ENCODE data around the gene PIK3R1. TPM values are rescaled to one million over a fixed set of nuclear protein-coding genes. Genes with fewer than 3 reads are reported as not detected.

The PIK3R1 gene
- total RNA-seq, 6 experiments from 2014 or later, result 36.3 to 173 (median 72.8) TPM

GRCh38 chr5:68258531-68258930 is 43.0 kb downstream of the PIK3R1 start:
- no peak for TF ChIP-seq POLR2A (IDR thresholded peaks at IDR 0.05)
- TF ChIP-seq, protein P1, sequence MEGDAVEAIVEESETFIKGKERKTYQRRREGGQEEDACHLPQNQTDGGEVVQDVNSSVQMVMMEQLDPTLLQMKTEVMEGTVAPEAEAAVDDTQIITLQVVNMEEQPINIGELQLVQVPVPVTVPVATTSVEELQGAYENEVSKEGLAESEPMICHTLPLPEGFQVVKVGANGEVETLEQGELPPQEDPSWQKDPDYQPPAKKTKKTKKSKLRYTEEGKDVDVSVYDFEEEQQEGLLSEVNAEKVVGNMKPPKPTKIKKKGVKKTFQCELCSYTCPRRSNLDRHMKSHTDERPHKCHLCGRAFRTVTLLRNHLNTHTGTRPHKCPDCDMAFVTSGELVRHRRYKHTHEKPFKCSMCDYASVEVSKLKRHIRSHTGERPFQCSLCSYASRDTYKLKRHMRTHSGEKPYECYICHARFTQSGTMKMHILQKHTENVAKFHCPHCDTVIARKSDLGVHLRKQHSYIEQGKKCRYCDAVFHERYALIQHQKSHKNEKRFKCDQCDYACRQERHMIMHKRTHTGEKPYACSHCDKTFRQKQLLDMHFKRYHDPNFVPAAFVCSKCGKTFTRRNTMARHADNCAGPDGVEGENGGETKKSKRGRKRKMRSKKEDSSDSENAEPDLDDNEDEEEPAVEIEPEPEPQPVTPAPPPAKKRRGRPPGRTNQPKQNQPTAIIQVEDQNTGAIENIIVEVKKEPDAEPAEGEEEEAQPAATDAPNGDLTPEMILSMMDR (IDR thresholded peaks at IDR 0.05), result no peak
- no peaks in the 10 kb centered on the region for H3K9me3 ChIP-seq
- ATAC-seq, result peak in 2 of 4 donors; percentile 18 to 21
- DNase-seq, result no peak
- H3K27ac ChIP-seq, result no peak overlapping the region
- H3K4me1 ChIP-seq, result peaks cover 0 to 75% (median 21%) of the 10 kb centered on the region in 4 donors
- H3K27me3 ChIP-seq, result no peaks in the 10 kb centered on the region
- 41% methylated on average over 4 of the region's 4 CpGs for WGBS (ENCODE audit: insufficient coverage, low coverage, low lambda C conversion rate, missing lambda C conversion rate)
- H3K4me3 ChIP-seq, result no peak overlapping the region
- intact Hi-C loops (cut with DNase I), result no loop called here
- H3K36me3 ChIP-seq, result no peaks in the 10 kb centered on the region

DNA sequence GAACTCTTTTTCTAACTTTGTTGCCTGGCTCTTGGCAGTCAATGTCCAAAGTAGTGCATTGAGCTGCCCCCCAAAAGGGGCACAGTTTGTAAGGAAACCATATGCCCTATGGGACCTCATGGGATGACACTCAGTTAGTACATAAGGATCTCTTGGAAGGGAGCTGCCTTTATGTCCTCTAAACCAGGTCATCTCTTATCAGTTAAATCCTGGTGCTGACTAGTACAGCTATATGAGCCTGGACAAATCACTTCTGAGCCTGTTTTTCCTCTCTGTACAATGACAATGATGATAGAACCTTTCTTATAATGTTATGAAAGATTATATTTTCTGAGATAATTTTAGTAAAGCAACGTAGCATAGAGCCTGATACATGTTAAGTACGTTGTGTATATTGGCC is 44.1 kb downstream of the PIK3R1 start:
- Histone ChIP-seq H3K4me3 (no peak overlapping the region), H3K27me3 (no peaks in the 10 kb centered on the region), H3K4me1 (peaks cover 0 to 79% (median 23%) of the 10 kb centered on the region in 4 donors), H3K9me3 (no peaks in the 10 kb centered on the region), H3K36me3 (no peaks in the 10 kb centered on the region), H3K27ac (no peak overlapping the region)
- ATAC-seq, result no peak
- DNase-seq, result no peak
- 88% methylated on average over 2 of the region's 2 CpGs for WGBS (ENCODE audit: insufficient coverage, low coverage, low lambda C conversion rate, missing lambda C conversion rate)
- intact Hi-C loops (cut with DNase I), result no loop called here
- TF ChIP-seq POLR2A (IDR thresholded peaks at IDR 0.05), result no peak
- TF ChIP-seq, protein P1 (IDR thresholded peaks at IDR 0.05), result no peak

DNA sequence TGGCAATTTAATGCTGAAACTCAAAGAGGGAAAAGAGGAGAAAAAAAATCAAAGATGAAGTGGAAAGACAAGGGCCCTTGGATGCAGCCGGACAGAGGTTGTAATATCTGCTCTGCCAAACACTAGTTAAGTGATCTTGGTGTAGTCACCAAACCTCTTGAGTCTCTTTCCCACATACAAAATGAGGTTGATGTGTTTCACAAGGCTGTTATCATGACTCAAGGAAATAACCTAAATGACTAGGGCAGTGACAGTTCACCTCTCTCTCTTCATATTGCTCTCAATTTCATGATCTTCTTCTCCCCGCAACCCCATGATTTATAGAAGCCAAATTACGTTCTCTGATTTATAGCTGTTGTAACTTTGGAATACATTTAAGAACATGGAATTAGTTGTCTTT is 44.9 kb downstream of the PIK3R1 start:
- TF ChIP-seq, protein P1 (IDR thresholded peaks at IDR 0.05), result no peak
- no peak for TF ChIP-seq POLR2A (IDR thresholded peaks at IDR 0.05)
- Histone ChIP-seq H3K36me3 (no peaks in the 10 kb centered on the region), H3K4me1 (peaks cover 0 to 83% (median 28%) of the 10 kb centered on the region in 4 donors), H3K9me3 (no peaks in the 10 kb centered on the region), H3K27me3 (no peaks in the 10 kb centered on the region), H3K27ac (no peak overlapping the region), H3K4me3 (no peak overlapping the region)
- 89% methylated on average over 3 of the region's 3 CpGs for WGBS (ENCODE audit: insufficient coverage, low coverage, low lambda C conversion rate, missing lambda C conversion rate)
- intact Hi-C loops (cut with DNase I), result no loop called here
- ATAC-seq, result no peak
- DNase-seq, result no peak

DNA sequence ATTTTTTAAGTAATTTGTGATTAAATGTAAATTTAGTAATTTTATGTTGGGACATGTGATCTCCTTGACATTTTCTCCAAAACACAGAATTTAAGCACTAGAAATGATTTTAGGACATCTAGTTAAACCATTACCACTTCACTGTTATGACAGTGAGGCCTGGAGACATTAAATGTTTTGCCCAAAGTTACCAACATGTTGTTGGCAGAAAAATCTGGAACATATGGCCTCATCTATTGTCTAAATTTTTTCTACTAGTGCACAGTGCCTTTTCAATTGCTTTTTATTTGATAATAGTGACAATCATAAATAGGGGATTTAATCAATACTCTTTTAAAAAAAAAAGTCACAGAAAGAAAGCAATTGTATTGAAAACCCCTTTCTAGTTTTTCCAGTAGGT is 45.6 kb downstream of the PIK3R1 start:
- H3K4me1 ChIP-seq, result peaks cover 0 to 83% (median 28%) of the 10 kb centered on the region in 4 donors
- H3K4me3 ChIP-seq, result no peak overlapping the region
- H3K9me3 ChIP-seq, result no peaks in the 10 kb centered on the region
- H3K27me3 ChIP-seq, result no peaks in the 10 kb centered on the region
- no peak for TF ChIP-seq POLR2A (IDR thresholded peaks at IDR 0.05)
- TF ChIP-seq, protein P1 (IDR thresholded peaks at IDR 0.05), result no peak
- ATAC-seq (no peak), DNase-seq (no peak)
- H3K27ac ChIP-seq, result peak overlapping the region in 1 of 3 donors; percentile 17
- intact Hi-C loops (cut with DNase I), result no loop called here
- H3K36me3 ChIP-seq, result no peaks in the 10 kb centered on the region

DNA sequence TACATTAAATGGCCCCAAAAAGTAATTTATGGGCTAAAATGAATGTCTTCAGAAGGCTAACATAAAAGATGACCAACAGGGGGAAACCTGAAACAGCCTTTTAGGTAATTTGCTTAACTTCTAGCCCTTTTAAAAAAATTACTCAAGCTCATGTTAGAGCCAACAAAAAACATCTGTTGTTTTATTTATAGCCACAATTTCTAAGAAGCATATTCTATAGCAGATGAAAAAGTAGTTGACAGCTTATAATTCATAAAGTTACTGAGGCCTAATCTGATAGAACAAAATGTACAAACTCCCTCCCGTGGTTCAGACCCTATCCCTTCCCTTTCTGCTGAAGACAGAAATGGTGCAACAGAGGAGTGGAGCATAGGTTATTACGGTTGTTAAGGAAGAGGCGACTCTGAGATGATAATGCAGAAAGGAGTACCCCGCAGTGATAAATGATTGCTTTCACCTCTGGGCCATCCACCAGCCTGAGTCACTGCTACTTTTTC is 46.1 kb downstream of the PIK3R1 start:
- intact Hi-C loops (cut with DNase I), result no loop called here
- TF ChIP-seq POLR2A (IDR thresholded peaks at IDR 0.05), result no peak
- TF ChIP-seq, protein P1 (IDR thresholded peaks at IDR 0.05), result peak in 3 of 4 donors; percentile 22 to 29 (median 27)
- no peaks in the 10 kb centered on the region for H3K27me3 ChIP-seq
- H3K4me3 ChIP-seq, result no peak overlapping the region
- peak in 2 of 4 donors; percentile 9 to 11 for ATAC-seq
- H3K36me3 ChIP-seq, result no peaks in the 10 kb centered on the region
- DNase-seq, result no peak
- H3K9me3 ChIP-seq, result no peaks in the 10 kb centered on the region
- peak overlapping the region in 2 of 3 donors; percentile 4 to 17 for H3K27ac ChIP-seq
- H3K4me1 ChIP-seq, result peaks cover 0 to 83% (median 28%) of the 10 kb centered on the region in 4 donors
- WGBS (ENCODE audit: insufficient coverage, low coverage, low lambda C conversion rate, missing lambda C conversion rate), result 49% methylated on average over 3 of the region's 4 CpGs
